Ureter (tissue), 1 donor: ENCODE data around the gene UTS2R. TPM values are rescaled to one million over a fixed set of nuclear protein-coding genes. Genes with fewer than 3 reads are reported as not detected.

Experiments used
- DNase-seq: peaks from one replicate; pipeline ENCODE4 v3.0.0-alpha.2; 2020; ENCODE audit warnings: low spot score
- total RNA-seq: library from RNA; stranded (reverse); gene quantifications from one replicate; pipeline ENCODE4 v1.2.4, GENCODE V29; 2023
- donor health status: DM: yes; HTN: yes; CAD: no.

The UTS2R gene
- total RNA-seq, 1 donor from 2014 or later = not detected

DNA sequence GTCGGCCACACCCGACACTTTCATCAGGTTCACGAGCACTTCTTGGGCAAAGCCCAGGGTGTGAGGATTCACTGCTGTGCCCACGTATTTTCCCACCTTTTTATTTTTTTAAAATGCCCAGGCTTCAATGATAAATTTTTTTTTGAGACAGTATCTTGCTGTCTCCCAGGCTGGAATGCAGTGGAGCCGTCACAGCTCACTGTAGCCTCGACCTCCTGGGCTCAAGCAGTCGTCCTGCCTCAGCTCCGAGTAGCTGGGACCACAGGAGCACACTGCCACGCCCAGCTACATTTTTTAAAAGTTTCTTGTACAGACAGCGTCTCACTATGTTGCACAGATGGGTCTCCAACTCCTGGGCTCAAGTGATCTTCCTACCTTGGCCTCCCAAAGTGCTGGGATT lies 17.8 kb downstream of the UTS2R start:
- DNase-seq = no peak

DNA sequence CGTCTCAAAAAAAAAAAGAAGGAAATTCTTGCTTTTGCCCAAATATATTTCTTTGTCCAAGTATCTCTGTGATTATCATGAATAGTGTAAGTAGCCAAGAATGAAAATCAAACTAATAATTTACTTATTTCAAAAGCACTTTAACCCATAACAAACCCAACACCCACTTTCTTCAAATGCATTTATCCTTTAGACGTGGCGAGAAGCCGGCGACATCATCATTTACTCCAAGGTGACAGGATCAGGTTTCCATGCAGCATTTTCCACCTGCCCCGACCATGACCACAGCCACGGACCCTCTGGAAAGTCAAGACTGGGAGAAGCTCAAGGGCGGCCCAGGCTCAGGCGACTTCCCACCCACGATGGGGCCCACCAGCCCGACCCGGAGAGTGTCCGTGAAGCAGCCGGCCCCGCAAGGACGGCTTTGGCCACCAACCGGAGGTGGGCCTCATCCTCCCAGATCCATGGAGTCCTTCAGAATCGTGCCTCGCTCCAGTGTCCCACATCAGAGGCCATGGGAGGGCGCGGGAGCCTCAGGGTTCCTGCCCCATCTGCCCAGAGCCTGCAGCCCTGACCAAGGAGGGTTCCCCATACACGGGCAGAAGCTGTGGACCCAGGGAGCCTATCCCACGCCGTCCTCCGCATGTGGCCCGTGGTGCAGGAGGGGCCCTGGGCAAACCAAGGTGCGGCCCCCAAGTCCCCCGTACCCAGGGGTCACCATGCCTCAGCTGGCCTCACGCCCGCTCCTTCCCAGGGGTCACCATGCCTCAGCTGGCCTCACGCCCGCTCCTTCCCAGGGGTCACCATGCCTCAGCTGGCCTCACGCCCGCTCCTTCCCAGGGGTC lies 18.7 kb downstream of the UTS2R start:
- no peak for DNase-seq

DNA sequence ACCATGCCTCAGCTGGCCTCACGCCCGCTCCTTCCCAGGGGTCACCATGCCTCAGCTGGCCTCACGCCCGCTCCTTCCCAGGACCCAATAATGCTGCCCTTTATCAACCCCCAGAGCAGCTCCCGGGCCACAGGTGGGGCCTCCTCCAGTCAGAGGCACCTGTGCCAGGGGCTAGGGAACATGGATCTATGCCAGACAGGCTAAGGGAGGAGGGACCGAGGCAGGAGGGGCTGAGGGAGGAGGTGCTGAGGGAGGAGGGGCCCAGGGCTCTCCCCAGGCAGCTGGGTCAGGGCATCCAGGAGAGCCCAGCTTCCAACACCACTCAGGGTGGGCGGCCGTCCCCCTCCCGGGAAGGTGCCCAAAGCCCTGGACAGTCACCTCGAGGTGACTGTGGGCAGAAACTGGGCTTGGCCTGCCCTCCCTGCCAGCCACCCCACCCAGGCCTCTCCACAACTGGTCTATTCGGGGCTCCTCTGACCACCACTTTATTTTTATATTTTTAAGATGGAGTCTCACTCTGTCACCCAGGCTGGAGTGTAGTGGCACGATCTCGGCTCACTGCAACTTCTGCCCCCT lies 19.4 kb downstream of the UTS2R start:
- no peak for DNase-seq

DNA sequence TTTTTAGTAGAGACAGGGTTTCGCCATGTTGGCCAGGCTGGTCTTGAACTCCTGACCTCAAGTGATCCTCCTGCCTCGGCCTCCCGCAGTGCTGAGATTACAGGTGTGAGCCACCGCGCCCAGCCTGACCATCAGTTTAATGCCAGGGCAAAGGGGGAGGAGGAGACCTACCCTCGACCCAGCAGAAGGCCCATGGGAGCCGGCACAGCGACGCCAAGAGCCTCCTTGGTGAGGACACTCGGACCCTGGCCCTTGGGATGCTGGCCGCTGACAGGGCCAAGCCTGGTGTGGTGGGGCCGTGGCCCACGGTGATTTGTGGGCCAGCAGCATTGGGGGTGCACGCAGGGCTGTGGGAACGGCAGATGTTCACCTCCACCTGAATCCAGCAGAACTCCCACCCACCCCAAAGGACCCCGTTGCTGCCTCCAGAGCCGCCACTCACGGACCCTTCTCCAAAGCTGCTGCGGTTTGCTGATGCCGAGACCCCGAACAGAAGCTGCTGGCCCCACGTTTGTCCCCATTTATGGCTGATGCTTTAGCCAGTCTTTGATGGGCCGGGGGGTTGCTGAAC lies 20.0 kb downstream of the UTS2R start:
- no peak for DNase-seq

DNA sequence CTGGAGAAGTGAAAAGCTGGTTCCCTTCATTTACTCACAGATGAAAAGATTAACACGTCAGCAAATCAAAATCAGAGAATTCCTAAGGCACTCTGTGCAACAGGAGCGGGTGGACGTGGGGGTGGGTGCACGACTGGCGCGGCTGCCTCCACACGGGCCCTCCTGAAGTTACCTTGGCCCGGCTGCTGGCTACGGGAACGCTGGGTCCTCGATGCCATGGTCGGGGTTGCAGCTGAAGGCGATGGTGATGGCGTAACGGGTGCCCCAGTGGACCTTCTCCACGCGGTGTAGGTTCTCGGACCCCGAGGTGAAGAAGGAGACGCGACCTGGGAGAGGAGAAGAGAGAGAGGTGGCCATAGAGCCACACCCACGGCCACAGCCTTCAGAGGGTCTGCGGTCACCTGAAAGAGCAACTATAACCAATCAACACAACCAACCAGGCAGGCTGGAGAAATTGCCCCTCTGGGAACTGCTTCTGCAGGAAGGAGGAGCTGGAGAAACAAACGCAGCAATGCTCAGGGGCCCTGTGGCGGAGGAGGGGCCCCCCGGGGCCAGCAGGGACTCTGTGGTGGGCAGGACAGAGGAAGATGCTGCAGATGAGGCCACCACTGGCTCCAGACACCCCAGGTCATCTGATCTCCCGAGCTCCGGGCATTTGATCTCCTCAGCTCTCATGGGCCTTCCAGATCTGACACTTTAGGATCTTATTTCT lies 20.8 kb downstream of the UTS2R start:
- no peak for DNase-seq

DNA sequence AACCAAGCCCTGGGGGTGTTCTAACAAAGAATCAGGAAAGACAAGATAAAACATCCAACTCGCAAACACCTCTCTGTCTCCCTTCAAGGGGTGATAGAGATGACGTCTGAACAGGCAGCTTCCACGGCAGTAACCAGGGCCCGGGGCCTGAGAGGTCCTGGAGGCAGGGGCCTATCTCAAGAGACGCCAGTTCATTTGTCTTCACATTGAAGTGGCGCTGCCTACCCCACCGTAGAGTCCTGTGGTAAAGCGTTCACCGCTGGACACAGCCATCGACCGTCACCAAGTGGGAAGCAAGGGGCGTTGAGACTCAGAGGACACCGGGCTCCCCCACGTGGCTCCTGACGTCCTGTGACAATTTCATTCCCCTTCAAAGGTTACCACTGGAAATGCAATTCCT lies 21.4 kb downstream of the UTS2R start:
- DNase-seq = no peak

DNA sequence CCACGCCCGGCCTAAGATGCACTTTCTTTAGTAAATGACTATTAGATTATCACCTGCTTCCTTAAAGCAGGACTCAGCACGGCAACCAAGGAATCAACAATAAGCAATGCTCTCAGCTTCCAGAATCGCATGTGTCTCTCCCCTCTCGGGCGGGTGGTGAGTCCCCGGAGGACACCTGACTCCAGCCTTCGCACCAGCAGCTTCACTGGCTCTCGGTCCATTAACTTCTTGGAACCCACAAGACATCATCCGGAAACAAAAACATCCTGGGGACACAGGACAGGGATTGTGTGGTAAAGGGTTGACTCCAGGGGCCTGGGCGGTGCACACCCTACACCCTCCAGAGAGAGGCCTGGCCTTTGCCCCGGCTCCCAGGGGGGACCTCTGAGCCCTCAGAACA lies 22.7 kb downstream of the UTS2R start:
- DNase-seq = no peak

DNA sequence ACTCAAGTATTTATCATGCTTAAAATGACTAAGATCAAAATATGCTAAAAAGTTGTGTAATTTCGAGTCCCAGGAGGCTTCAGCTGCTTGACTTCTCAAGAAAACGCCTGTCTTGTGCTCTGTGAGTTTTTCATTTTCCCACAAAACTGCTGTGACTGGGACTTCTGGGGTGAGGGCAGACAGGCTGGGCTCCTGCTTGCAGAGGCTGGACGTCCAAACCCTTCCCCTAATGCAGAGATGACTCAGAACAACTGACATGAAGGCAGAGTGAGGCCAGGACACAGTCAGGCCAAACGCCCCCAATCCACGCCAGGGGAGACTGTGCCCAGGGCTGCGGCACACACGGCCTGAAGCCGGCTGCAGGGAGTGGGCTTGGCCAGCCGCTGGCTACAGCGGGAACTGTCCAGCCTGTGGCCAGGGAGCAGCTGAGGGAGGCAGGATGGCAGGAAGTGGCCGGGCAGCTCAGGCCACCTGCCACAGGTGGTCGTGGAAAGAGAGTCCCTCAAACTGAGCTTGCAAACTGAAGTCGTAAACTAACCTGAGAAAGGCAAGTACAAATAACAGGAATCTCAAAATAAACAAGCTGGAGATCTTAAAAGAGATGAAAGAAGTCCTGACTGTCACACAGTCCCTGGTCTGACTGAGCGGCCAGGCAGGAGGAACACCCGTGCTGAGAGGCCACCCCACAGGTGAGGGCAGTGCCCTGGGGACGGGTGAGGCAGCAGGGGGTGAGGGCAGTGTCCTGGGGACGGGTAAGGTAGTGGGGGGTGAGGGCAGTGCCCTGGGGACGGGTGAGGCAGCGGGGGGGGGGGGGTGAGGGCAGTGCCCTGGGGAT lies 25.3 kb downstream of the UTS2R start:
- DNase-seq = no peak

DNA sequence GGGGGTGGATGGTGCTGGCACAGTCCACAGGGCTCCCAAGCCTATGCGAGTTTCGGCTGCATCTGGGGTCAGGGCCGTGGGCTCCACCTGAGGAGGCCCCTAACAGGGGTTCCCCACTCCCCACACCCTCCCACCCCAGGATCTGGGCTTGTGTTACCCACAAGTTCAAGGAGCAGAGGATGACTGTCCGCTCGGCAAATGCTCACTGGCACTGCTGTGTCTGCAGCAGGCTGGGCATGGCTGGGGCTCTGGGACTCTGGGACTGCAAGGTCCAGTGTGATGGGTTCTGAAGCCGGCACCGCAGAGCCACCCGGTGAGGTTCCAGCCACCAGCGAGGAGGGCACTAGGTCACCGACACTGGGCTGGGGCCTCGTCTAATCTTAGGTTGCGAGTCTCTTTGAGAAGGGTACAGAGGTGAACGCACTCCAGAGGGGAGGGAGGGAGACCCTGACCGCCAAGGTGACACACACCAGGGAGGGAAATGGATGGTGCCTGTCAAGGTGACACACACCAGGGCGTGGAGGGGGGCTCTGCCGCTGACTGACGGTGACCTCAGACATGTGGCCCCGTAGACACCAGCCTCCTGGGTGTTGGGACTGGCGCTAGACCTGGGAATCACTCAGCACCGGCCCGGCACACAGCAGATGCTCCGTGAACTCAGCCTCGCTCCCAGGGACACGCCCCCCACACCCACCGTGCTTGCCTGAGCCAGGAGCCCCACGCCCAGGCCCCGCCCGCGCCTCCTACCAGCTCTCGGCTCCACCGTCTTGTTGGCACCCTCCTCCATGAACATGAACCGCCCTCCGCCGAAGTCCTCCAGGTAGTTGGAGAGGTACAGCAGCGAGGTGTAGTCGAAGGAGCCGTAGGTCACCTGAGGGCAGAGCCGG lies 26.1 kb downstream of the UTS2R start:
- DNase-seq = no peak

DNA sequence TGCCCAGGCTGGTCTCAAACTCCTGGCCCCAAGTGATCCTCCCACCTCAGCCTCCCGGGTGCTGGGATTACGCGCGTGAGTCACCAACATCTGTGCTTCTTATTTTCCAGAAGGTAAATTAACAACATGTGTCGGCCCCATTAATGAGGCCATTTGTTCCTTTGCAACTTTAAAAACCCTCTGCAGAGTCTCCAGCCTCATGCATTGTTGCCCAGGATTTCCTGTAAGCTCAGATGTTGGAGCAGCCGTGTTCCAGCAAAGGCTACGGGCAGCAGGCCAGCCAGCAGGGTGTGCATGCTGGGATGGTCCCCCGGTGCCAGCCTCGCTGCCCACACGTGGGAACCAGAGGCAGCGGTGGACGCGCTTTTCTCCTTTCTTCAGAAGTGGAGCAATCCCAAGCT lies 27.5 kb downstream of the UTS2R start:
- DNase-seq = no peak

DNA sequence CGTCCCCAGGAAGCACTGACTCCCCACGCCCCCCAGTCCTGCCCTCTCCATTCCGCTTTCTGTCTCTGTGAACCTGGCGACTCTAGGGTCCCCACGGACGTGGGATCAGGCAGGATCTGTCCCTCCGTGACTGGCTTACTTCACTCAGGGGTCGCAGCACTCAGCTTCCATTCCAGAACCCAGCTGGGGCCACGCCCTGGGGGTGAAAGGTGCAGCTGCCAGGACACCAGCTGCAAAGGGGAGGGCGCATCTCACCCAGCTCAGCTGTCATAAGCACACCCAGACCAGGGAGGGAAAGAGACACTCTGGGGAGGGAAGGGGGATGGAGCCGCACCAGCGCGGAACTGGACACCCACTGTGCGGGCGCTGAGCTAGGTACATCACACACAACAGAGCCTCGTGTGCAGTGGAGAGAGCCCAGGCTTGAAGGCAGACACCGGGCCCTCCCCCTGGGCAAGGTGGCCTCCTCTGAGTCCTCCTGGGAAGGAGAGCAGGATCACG lies 28.1 kb downstream of the UTS2R start:
- no peak for DNase-seq

DNA sequence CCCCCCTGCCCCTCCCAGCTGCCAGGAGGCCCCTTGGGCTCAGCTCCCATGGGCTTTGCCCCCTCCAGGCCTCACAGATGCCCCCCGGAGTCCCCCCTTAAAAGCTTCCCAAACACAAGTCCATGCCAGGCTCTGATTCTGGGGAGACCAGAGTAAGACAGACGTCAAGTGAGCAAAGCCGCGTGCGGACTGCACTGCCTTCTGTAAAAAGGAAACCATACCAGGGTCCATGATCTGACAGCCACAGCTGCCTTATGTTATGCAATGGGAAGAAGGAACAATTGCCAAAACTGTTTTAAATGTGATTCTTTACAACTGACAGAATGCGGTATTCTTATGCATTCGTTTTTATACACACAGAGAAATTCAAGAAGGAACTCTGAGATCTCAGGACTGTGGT lies 28.6 kb downstream of the UTS2R start:
- no peak for DNase-seq

DNA sequence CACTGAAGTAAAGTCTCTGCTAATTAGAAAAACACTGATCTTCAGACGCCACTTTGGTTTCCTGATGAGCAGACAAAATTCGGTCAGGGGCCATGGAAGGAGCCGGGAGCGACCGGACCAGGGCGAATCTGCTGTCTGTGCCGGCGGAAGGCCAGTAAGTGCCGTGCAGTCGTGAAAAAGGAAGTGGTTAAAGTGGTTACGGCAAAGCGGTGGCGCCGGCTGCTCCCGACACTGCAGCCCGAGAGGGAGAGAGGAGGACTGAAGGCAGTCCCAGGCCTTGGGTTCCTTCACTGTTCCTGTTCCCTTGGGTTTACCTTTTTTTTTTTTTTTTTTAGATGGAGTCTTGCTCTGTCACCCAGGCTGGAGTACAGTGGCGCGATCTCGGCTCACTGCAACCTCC lies 29.3 kb downstream of the UTS2R start:
- no peak for DNase-seq

DNA sequence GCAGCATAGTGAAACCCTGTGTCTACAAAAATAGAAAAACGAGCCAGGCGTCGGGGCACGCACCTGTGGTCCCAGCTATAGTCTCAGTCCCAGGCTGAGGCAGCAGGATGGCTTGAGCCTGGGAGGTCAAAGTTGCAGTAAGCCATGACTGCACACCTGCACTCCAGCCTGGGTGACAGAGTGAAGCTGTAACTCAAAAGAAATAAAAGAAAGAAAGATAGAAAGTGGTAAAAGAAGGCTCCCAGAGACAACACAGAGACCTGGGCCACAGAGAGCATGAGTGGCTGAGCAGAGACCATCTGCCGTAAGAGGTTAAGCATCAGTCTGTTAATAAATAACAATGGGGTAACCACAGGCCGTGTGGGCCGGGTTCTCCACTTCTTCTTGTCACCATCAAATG lies 31.3 kb downstream of the UTS2R start:
- DNase-seq = no peak

DNA sequence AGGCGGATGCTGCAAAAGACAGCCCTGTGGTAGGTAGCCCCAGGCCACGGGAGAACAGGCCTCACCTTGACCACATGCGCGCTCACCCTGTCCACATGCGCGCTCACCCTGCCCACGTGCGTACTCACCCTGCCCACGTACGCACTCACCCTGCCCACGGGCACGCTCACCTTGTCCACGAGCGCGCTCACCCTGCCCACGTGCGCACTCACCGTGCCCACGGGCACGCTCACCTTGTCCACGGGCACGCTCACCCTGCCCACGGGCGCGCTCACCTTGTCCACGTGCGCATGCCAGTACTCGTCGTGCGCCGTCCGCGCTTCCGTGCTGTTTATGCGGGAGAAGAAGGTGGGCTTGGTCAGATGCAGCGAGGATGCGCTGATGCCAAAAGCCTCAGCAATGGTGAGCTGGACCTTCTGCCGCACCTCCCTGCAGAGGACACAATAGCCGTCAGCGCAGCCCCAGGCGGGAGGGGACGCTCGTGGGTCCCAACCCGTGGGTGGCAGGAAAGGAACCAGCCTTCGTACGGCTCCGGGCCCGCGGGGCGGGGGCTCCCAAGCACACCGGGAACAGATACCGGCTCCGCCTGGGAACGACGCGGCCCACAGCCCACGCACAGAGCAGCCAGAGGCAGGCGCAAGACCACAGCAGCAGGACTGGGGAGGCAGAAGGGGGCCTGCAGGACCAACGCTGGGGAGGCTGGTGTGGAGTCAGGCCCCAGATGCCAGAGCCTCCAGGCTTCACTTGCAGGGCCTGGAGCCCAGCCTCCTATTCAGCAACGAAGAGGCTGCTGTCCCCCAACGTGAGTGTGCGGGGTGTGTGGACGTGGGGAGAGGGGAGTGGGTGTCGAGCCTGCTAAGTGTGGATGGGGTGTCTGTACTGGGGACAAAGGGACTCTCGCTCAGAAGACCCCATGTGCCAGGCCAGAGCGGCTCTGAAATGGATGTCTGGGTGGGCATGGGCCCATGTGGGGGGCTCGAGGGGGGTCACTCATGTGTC lies 32.4 kb downstream of the UTS2R start:
- no peak for DNase-seq

DNA sequence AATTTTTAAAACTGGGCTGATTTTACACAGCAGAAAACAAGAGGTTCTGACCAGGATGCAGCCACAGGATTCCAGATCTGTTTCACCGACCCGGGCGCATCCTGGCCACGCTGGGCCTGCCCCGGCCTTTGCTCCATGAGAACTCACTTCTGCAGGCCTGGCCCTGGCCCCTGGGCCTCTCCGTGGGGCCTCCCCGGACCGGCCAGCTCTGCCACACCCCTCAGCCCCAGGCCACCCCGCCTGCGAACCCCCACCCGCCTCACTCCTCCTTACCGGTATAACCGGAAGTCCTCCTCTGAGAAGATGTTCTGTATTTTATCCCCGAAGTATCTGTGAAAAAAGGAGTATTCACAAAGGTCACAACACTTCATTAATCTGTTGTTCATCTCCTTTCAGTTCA lies 33.5 kb downstream of the UTS2R start:
- DNase-seq = no peak

DNA sequence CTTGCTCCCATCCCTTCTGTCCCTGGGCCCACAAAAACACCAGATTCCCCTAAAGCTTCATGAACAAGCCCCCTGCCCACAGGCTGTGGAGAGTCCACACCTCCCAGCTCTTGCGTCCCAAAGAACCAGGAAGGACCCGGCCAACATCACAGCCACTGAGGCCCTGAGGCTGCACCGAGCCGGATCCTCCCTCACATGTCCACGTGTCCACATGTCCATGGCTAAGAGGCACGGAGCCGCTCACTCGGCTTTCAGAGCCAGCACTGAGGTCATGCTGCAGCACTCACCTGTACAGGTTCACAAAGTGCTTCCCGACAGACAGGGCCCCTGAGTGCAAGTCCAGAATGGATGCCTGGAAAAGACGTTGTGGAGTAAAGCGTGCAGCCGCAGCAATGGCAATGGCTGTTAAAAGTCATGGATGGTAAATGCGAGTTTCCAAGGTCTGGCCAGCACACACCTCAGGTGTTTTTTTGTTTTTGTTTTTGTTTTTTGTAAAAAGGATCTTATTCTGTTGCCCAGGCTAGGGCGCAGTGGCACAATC lies 34.6 kb downstream of the UTS2R start:
- DNase-seq = no peak

DNA sequence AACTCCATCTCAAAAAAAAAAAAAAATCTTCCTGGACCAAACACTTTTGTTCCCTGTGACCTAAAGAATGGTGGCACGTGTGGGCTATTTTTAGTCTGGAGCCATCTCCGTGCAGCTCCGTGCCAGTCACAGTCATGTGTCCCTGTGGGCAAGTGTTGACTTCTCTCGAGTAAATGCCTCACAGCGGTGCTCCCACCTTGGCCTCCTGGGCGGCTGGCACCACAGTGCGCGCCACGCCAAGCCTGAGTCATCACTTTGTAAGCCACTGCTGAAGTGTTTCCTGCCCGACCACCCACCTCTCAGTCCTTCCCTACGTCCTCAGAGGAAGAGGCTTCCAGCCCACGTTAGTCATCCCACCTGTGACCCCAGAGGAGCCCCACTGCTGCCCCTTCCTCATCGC lies 35.7 kb downstream of the UTS2R start:
- DNase-seq = no peak
